HG03469 (cell line): Measurements from ENCODE around the gene RPLP2.

Experiments used
- ATAC-seq: cut with Tn5 transposase; IDR thresholded peaks from one replicate; pipeline ENCODE4 v1.9.1; 2021; ENCODE audit warnings: mild to moderate bottlenecking, moderate library complexity, moderate number of reproducible peaks; ENCODE audit not compliant: unreplicated experiment

Gene RPLP2

DNA sequence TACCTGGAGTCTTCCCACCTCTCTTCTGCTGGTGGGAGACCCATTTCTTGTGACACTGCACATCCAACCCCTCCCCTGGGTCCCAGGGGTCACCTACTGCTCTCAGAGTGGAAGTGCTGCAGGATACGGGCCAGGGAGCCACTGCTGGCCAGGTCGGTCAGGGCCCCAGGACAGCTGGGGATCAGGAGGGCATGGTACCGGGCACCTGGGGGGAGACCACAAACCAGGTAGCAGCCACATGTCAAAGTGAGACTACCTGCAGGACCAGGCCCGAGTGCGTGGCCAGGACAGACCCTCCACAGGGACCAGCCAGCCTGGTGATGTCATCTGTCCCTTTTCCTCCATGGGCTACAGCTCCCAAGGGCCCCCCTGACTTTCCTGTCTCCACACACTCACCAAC lies 36.3 kb upstream of the RPLP2 start:
- no peak for ATAC-seq

DNA sequence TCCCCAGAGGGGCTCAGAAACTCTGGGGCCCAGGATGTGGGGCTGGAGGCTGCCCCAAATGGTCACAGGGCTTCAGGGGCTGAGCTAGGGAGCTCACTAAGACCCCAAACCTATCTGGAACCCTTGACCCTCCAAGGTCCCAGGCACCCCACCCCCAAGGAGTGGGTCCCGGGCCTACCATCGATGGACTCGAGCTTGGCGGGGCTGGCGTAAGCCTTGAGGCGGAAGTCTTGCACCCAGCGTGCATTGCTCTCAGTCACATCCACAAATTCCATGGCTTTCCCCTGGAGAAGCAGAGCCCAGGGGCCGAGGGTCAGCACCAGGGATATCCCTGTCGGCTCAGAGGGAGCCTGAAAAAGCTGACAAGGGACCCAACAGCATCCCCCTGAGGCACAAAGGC lies 35.9 kb upstream of the RPLP2 start:
- no peak for ATAC-seq

DNA sequence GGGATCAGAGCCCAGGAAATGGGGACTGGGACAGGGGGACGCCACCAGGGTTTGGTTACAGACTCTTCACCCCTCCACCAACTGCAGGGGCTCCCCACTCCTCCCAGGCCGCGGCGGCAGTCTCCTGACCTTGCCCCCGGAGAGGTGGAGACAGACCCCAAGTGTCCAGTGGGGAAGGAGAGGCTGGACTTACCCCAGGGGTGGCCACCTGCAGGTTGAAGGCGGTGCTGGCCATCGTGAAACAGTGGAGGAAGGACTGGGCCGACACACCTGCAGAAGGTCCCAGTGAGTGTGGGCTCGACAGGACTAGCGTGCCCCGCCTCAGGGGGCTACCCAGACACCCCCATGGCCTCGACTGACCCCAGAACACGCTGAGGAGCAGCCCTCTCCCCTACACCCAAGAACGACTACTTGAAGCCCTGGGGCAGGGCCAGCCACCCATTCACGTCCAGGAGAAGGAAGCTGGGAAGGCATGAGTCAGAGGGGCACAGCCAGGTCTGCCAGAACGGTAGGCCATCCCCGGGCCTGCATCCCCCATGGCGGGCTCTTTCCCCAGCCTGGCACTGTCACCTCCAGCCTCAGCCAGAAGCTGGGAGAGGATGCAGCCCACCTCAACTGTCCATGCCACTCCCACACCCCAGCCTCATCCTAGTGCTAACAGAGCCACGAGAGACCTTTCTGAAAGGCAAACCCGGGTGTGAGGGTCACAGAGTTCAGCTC lies 34.7 kb upstream of the RPLP2 start:
- no peak for ATAC-seq

DNA sequence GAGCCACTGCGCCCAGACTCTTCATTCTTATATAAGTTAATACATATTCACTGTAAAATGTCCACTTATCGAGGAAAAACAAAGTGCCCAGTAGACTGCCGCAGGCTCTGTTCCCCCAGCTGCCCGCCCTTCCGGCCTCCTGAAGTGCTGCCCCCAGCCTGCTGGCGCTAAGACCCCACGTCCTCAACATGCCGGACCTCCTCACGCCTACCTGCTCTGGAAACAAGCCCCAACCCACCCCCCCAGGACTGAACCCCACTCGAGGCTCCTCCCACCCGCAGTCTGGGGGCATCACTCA lies 33.6 kb upstream of the RPLP2 start:
- no peak for ATAC-seq

DNA sequence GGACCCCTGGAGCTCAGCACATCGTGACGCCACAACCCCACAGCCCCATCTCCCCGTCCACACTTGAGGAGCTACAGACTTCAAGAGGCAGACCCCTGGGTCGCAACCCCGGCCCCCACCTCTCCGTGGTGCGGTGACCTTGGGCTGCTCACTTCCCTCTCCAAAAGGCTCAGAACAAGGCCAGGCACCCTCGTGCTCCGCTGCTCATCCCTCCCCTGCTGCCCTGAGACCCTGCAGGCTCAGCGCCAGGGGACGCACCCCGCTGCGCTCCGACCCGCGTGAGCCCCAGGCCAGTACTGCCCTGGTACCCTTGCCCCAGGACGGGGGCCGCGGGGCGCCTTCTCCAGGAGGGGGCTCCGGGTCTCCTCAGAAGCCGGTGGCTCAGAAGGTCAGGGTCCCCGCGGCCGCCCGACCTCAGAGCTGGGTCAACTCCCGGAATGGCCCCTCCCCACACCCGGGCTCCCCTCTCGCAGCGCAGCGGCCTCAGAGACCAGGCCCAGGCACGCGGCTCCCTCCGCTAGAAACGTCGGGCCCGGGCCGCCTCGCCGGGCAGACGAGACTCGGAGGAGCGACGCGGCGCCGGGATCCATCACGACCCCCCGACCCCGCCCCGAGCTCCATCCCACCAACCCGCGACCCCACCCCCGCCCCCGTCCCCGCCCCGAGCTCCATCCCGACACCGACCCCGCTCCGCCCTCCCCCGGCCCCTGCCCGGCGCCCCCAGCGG lies 33.0 kb upstream of the RPLP2 start:
- no peak for ATAC-seq

DNA sequence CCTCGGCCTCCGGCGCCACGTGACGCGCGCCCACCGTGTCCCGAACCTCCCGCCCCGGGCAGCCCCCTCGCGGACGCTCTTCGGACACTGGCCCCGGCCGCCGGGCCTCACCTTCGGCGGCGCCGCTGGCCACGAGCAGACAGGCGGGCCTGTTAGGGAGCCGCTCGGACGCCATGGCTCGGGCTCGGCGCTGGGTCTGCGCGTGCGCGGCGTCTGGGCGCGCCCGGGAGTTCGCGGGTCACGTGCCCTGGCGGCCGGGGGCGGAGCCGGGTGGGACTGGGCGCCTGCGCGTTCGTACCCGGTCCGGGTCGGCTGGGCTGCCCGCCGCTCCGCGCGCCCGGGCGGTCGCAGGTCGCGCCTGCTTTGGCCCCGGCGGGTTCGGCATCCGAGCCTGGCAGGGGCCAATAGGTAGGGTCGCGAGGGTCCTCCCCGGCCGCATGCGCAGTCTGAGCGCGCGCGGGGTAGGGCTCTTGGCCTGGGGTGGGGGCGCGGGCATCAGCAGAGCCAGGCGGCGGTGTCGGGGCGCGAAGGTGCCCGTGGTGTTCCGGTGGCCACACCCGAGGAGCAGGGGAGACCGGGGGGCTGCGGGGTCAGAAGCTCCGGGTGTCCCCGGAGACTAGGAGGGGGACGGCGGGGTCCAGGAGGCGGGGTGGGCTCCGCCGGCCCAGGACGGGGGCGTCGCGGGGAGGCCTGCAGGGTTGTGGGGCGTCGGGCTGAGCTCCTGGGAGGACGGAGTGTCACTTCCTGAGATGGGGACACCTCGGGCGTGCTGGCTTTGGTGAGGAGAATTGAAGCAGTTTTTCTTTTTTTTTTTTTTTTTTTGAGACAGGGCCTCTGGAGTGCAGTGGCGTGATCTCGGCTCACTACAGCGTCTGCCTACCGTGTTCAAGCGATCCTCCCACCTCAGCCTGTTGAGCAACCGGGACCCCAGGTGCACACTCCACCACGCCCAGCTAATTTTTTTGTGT lies 32.2 kb upstream of the RPLP2 start, which contains the start of gene GATD1:
Gene GATD1 (minus strand): TSS at position 200 of the 968 bp plus-strand sequence. CDS start 25 bp downstream, at position 175.
- ATAC-seq, result peak; percentile 45

DNA sequence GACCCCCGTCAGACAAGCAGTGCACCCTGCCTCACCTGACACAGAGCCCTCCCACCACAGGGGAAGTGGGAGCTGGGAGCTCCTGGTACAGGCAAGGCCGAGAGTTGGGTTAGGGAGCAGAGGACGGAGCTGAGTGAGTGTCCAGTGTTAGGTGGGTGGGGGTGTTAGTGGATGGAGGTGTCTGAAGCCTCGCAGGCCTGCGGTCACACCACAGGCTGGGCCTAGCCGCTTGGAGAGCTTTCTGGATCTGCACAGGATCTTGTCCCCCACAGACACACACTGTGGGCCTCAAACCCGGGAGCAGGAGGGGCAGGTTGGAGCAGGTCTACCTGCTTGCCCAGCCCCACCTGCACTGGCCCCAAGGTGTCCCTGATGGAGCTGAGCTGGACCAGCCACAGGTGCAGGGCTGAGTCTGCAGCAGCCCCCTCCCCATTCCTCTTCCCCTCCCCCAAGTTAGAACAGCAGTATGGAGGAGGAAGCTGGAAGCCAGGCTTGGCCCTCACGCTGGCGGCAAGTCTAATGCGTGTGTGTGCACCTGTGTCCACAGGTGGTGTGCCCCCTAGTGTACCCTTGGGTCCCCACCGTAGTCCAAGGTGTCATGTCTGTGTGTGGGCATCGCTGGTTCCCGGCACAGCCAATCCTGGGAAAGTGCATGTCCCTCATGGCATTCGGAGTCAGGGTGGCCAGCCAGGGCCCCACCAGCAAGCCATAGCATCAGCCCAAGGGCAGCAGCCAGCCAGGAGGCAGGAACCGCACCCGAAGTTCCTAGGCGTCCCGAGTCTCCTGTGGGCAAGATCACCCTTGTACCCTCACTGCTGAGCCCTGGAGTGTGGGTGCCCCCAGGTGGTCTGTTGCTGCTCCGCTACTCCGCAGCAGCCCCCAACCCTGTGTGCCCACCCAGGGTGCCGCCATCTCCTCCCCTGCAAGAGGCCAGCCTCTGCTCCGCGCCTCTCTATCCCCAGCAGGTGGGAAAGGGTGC lies 30.5 kb upstream of the RPLP2 start:
- no peak for ATAC-seq

DNA sequence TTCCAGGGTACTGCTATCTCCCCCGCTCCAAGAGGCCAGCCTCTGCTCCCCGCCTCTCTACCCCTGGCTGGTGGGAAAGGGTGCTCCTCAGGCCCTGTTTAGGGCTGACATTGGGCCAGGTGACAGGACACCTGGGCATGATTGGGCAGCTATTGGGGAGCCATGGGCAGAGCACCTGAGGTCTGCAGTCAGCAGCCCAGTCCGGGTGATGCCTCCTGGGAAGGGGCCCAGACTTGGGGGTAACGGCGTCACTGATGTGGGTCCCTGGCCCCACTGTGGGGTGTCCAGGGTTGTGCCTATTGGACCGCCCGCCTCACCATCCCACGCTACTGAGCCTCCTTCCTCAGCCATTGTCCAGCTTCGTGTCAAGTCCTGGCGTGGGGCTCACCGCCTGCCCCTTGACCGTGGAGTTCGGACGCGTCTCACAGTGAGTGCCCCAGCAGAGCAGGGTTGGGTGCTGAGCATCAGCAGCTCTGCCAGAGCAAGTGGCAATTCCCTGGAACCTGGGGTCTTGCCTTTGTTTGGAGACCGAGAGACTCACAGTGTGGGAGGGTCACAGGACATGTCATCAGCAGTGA lies 29.7 kb upstream of the RPLP2 start:
- no peak for ATAC-seq

DNA sequence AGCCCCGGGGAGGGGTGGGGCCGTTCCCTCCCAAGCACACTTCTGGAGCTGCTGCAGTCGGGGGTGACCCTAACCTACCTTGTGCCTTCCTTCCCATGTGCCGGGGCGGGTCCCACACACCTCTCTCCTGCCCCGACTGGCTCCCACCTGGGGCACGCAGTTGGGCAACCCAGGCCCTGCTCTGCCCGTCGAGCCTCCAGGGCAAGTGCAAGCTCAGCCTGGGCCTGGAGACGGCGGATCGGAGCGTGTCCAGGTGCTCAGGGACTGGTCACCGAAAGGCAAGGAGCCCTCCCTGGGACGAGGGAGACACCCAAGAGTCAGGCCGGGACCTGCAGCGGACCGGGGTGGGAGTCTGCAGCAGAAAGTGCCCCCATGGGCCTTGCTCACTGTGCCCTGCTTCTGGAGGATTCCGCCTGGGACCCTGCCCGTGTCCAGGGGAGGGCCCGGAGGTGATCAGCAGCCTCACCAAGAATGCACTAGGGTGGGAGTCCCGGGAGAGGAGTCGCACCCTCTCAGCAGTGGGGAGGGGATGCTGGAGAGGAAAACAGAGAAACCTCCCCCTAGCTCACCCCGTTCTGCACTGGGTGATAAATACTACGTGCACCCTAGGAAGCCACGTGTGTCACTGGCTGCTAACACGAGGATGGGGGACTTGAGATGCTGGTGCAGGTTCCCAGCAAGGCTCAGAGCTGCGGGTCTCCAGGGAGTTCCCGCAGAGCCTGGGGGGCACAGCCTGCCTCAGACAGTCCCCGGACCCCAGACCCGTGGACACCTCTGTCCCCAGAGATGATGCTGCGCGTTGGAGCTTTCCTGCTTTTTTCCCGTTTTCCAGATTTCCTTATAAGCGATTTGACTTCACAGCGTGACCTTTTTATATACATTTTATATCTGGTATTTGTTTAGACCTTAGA lies 27.2 kb upstream of the RPLP2 start:
- ATAC-seq, result no peak

DNA sequence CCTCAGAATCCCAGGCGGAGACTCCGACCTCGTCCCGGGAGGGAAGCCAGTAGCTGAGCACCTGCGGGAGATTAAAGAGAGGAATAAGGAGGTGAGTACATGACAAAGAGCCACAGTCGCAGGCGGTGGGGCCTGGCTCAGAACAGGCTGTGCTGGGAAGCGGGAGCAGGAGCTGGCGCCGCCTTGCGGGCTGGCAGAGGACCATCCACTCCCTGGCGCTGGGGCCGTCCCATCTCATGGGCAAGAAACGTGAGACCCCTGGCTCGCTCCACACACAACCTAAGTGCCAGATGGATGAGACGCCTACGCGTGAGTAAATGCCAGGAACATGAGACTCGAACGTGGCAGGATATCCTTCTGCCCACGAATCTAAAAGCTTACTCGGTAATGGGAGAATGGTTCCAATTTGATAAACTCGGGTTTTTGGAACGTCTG lies 26.2 kb upstream of the RPLP2 start:
- no peak for ATAC-seq

DNA sequence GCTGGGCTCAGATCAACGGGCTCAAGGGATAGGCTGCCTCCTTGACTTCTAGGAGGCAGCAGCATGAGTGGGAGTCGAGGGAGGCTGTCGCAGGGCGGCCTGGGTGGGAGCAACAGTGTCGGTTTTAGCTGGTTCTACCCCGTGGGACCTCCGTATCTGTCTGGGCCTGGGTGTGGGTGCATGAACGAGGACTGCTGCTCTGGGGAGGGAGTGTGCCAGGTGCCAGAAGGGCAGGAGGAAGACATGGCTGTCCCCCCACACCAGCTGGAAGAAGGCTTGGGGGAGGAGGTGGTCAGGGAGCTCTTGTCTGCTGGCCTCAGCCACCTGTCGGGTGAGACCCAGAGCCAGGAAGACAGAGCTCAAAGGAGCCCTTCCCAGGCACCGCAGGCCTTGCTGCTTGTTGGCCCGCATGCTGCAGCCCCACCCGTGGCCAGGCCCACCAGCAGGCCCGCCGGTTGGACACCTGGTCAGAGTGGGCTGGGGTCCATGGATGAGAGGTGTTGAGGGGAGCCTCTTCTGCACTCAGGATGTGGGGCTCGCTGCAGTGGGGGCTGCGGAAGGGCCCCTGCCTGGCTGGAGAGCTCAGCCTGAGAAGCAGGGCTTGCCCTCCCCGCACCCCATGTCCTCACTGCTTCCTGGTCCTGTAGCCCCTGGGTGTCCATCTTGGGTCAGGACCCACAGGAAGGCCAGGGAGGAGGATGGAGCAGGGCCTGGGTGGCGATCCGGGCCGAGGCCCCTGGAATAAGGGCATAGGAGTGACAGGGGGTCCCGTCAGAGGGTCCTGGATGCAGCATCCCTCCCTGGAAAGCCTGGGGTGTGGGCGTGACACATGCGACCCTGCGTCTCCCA lies 23.3 kb upstream of the RPLP2 start:
- no peak for ATAC-seq

DNA sequence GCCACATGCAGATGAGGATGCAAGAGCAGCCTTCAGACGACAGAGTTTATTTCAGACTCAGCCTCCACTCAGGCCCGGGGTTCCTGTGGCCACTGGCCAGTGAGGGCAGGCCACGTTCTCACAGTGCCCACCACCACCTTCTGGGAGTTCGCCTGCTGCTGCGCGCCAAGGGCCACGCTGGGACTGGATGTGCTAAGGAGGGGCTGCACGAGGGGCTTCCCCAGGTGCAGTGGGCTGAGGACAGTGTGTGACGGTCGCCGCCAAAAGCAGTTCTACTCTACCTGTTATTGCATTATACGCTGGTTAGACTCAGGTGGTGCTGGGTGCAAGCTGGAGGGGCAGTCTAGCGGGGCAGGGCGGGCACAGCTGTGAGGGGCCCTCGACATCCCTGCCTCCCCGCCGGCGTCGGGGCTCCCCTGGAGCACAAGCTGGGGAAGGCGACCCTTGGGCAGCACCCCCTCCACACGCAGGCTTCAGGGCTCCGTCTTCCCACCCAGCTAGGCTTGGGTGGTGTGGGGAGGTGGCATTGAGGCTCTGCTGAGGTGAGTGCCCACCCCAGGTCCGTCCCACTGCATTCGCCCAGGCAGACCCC lies 22.6 kb upstream of the RPLP2 start:
- ATAC-seq, result no peak

DNA sequence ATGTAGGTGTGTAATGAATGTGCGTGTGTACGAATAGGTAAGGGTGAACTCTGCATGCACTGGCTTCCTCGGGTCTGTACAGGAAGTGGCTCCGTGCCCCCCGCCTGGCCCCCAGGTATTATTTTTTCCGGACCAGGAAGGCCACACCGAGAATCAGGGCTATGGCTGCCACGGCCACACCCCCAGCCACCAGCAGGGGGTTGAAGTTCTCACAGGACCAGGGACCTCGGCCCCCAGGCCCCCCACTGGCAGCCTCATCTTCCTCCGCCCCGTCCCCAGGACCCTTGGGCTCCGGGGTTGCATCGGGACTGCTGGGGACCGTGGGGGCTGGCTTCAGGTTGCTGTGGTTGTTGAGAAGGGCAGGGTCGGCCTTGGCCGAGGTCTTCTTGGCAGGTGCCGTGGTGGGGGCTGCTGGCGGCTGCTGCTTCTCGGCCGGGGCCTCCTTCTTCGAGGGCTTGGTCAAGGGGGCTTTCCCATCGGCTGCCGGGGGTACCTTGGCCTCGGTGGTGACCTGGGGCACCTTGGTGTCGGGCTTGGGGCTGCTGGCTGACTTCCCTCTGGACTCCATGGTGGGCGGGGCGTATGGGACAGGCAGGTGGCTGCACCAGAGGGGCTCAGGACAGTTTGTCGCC lies 21.6 kb upstream of the RPLP2 start:
- no peak for ATAC-seq

DNA sequence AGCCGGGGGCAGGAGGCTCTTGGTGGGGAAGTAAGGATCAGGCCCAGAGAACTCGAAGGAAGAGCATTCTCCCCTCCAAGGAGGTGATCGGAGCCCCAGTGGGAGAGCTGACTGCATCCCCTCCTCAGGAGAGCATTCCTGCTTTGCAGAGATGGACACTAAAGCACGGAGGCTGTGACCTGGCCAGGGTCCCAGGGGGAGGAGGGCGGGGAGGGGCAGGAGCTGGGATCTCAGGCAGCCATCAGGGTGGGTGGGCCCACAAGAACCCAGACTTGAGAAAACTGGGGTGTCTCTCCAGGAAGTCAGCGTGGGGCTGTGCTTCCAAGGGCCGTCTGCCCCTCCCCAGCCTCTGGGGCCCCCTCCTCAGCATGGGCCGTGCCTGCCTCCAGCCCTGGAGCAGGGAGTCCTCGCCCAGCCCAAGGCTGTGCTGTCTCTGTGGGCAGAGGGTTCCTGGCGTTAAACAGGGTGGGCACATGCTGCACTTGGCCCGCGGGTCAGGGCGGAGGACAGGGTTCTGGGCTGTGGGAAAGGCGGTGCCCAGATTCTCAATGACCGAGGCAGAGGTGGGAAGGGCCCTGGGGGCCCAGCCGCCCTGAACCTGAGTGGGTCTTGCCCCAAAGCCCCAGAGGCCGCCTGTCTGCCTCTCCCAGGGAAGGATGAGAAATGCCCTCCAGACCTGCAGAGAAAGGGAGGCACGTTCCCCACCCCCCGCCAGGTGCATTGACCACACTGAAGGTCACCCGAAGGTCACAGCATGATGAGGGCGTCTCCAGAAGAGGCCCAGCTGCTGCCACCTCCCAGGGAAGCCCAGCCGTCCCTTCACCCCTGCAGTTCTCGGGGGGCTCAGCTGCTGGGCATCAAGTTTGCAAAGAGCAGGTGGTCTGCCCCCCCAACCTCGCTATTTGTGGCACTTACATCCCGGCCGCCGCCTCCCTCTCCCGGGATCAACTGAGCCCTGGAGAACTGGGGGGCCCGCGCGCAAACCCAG lies 20.5 kb upstream of the RPLP2 start:
- ATAC-seq, result no peak

DNA sequence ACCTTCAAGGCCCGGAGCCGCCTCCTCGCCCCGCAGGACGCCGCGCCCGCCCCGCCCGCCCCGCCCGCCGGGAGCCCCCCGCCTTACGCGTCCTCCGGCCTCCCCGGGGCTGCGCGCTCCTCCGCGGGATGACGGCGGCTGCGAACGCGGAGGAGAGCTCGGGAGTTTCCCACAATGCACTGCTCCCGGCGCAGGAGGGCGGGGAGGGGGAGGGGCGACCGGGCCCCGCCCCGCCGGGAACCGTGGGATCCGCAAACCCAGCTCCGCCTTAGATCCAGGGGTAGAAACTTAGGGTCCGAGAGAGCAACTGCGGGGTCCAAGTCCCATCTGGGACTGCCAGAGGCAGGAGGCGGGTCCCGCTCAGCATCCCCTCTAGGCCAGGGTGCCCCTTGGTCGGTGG lies 19.8 kb upstream of the RPLP2 start, which contains the start of gene CEND1:
Gene CEND1 (minus strand): TSS at position 148 of the 400 bp plus-strand sequence. CDS start 1,514 bp downstream, outside the sequence.
- no peak for ATAC-seq
